GM12891 (cell line): ENCODE results near the gene MYMX.

Source experiments
- DNase-seq: peaks from one replicate; pipeline ENCODE4 v3.0.0; 2011; ENCODE audit warnings: low spot score; ENCODE audit not compliant: insufficient read length
- FAIRE-seq: peaks from 2 replicates; lab custom pipeline; 2011; peaks lifted over from hg19 to GRCh38; lab: Jason Lieb, UNC
- PAX5 ChIP-seq: IDR thresholded peaks from 2 replicates; pipeline ENCODE4 v1.6.1; 2011; ENCODE audit warnings: low read length, moderate library complexity, mild to moderate bottlenecking; ENCODE audit not compliant: insufficient read depth, severe bottlenecking
- POLR2A ChIP-seq: IDR thresholded peaks from 2 replicates; pipeline ENCODE4 v1.6.1; 2011; ENCODE audit warnings: low read depth, low read length, control low read depth
- POLR2AphosphoS5 ChIP-seq: IDR thresholded peaks from 2 replicates; pipeline ENCODE4 v1.6.1; 2011; ENCODE audit warnings: low read depth, low read length, control low read depth
- POU2F2 ChIP-seq: IDR thresholded peaks from 2 replicates; pipeline ENCODE4 v1.6.1; 2011; ENCODE audit warnings: low read depth, mild to moderate bottlenecking, control low read depth, low read length, moderate library complexity
- SPI1 ChIP-seq: IDR thresholded peaks from 2 replicates; pipeline ENCODE4 v1.6.1; 2011; ENCODE audit warnings: low read depth, low read length, control low read depth
- TAF1 ChIP-seq: IDR thresholded peaks from 2 replicates; pipeline ENCODE4 v1.6.1; 2011; ENCODE audit warnings: low read depth, low read length, control low read depth

The MYMX gene

DNA sequence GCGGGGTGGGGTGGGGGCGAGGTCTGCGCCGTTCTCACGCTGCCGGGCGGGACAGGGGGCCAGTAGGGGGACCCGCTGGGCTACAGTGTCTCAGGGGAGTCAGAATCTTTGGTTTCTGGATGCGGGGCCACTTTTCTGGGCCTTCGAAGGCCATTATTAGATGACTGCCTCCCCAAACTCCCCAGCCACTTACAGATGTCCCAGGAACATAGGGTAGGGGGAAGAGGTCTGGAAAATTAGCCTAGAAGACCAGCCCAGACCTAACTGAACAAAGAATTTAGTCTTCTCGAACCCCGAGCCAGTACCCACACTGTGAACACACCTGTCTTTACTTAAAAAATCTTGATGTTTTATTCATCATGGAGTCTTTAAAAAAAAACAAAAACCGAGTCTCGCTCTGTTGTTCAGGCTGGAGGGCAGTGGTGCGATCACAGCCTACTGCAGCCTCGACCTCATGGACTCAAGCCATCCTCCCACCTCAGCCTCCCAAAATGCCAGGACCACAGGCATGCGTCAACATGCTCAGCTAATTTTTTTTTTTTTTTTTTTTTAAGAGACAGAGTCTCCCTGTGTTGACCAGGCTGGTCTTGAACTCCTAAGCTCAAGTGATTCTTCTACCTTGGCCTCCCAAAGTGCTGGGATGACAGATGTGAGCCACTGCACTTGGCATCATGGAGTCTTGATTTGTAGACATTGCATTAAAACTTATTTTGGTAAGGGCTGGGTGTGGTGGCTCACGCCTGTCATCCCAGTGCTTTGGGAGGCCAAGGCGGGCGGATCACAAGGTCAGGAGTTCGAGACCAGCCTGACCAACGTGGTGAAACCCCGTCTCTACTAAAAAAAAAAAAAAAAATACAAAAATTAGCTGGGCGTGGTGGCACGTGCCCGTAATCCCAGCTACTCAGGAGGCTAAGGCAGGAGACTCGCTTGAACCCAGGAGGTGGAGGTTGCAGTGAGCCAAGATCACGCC lies 3.4 kb downstream of the MYMX start:
- no peak for TF ChIP-seq SPI1
- no peak for DNase-seq
- no peak for FAIRE-seq

DNA sequence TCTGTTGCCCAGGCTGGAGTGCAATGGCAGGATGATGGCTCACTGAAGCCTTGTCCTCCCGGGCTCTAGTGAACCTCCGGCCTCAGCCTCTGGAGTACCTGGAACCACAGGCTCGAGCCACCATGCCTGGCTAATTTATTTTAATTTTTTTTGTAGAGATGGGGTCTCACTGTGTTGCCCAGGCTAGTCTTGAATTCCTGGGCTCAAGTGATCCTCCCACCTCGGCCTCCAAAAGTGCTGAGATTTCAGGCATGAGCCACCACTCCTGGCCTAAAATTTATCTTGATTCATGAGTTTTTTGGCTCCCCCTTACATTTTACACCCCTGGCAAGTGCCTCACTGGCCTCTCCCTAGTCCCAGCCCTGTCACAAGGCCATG lies 4.2 kb downstream of the MYMX start:
- FAIRE-seq (no peak), DNase-seq (no peak)
- no peak for TF ChIP-seq TAF1
- TF ChIP-seq POLR2A = no peak
- no peak for TF ChIP-seq SPI1
- no peak for TF ChIP-seq POU2F2
- TF ChIP-seq POLR2AphosphoS5 = no peak

DNA sequence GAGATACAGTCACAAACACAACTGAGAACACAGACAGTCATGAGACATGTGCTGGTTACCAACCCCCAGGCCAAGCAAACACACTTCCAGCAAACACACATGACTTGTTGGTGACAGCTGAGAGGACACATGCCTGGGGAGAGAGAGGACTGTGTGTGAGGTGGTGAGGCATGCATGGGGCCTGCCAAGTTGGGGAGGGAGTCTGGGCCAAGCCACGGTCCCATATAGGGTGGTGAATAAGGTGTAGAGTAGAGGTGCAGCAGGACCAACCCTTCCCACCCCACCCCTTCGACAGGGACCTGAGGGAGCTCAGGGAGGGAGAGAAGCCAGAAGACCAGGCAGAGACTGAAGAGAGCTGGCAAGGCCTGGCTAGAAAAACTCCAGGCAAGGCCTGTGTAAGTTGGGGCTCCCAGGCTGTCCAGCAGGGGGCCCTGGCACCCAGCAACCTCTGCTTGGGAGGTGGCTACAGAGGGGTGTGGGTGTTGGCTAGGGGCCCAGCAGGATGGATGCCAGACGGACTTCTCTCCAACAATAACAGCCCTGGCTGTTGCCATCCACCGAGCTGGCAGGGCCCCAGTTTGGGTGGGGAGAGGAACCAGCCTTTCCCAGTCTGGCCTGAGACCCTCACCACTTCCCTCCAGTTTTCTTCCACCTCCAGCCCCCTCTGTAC lies 4.7 kb downstream of the MYMX start:
- FAIRE-seq (peak; percentile 59), DNase-seq (peak; percentile 75)
- 0 out of 2 replicates have a peak, but pooled peaks have one; percentile 18 for TF ChIP-seq POU2F2
- TF ChIP-seq POLR2AphosphoS5 = no peak

DNA sequence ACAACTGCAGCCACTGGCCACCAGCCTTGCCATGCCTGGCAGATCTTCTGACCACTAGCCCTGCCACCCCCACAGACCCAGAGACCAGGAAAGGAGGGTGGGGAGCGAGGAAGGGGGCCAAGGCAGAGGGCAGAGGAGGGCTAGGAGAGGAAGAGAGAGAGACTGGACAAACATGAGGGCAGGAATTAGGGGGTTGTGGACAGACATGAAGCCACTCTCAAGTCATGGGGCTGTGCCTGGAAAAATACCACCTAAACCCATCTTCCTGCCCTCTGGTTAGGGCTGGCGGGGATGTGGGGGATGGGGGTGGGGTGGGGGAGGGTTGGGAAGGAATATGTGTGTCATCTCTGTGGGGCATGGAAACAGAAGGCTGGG lies 5.2 kb downstream of the MYMX start:
- DNase-seq (no peak), FAIRE-seq (no peak)
- TF ChIP-seq PAX5 (no peak), POU2F2 (no peak), POLR2AphosphoS5 (no peak), POLR2A (no peak), TAF1 (no peak)

DNA sequence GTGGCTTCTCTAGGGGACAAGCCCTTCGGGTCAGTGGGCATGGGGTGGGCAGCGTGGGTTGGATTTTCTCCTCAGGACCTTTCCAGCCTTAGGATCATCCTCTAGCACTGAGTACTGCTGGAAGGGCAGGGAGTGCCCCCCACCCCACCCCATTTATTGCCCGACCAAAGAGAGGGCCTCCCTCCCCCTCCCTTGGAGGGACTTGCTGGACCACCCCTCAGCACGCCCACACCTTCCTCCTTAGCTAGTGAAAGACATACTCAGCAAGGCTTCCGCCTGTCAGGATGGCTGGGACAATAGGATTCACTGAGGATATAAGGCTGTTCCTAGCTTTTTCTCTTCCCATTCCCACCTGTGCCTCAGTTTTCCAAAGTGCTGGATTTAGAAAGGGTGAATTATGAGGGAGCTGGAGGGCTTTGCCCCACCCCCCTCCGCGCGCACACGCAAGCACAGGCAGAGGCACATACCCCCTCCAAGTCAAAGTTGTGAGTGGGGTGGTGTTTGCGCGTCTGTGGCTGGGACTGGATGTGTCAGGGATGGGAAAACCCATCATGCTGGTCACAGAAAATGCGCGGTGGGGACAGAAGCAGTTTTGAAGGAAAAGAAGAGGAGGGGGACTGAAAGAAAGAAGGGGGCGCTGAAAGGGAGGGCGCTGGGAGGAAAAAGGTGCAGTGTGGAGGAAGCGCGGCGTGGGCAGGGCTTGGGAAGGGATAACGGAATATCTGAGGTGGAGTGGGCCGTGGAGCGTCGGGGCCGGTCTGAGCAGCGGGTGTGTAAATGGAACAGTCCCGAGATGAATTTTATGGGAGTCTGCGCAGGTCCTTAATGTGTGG lies 6.0 kb downstream of the MYMX start:
- TF ChIP-seq SPI1 (no peak), POLR2AphosphoS5 (no peak), TAF1 (no peak), PAX5 (no peak), POLR2A (no peak), POU2F2 (no peak)
- FAIRE-seq (no peak), DNase-seq (no peak)

DNA sequence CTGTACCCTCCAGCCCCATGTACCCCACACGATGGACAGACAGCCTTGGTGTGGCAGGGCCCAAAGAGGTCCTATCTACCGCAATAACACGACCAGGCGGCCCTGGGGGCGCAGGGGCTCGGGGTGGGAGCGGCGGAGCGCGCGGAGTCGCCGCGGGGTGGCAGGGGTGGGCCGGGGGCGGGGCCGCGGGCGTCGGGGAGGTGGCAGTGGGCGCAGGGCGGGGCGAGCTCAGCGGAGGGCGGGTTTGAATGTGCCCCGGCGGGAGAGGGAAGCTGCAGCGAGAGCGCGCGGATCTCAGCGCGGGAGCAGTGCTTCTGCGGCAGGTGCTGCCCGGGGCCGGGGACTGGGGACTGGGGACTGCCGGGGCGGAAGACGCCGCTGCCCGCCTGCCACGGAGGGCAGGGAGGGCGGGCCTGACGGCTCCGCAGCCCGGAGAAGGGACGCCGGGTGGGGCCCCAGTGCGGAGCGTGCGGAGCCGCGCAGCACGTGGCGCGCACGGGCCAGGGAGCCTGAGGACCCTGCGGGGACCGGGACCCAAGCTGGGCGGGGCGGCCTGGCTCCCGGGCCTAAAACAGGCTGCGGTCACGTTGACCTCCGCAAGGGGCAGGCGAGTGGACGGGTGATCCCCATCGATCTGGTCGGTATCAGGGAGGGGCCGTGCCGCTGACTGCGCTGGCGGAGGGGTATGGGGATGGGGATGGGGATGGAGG lies 6.7 kb downstream of the MYMX start, which contains the start of gene SLC29A1:
TSS of gene SLC29A1 (plus strand) at position 277 of the 710 bp plus-strand sequence. CDS start 3,719 bp downstream, outside the sequence.
- FAIRE-seq (peak; percentile 87), DNase-seq (peak; percentile 90)
- TF ChIP-seq POLR2A (no peak), PAX5 (no peak), POLR2AphosphoS5 (no peak), POU2F2 (no peak), SPI1 (no peak), TAF1 (no peak)

DNA sequence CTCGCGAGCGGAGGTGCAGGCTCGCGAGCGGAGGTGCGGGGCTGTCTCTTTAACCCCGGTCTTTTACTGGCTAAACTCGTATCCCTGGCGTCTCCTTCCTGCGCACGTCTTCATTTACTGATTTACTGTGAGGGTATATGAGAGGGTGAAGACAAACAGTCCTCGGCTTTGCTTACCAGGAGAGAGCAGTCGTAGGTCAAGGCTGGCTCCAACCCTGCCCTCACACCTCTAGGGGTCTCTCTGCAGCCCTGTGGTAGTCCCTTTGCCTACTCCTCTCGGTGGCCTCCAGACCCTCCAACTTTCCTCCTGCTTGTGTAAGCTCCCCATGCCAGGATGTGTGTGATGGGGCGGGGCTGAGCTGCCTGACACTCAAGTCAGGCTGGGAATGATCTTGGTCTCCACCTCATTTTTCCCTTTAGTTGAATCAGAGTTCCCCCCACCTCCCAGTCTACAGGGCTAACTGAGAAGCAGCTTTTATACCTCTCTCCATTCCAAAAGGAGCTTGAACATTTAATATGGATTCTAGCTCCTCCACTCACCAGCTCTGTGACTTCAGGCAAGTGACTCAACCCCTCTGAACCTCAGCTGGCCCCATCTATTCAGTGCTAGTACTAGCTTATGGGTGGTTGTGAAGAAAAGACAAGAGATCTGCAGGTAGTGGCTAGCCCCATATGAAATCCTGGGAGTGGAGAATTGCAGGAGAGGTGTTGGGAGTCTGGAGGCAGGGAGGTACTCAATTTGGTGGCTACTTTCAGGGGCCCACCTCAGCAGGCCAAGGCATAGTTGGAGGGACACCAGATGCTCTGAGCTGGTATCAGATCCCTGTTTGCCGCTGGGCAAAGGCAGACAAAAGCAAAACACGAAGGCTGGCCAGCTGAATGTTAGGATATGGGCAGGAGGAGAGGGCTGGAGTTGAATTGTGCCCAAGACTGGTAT lies 7.6 kb downstream of the MYMX start:
- DNase-seq (no peak), FAIRE-seq (peak; percentile 56)
- TF ChIP-seq PAX5 (no peak), POLR2A (no peak), SPI1 (no peak), TAF1 (no peak)

DNA sequence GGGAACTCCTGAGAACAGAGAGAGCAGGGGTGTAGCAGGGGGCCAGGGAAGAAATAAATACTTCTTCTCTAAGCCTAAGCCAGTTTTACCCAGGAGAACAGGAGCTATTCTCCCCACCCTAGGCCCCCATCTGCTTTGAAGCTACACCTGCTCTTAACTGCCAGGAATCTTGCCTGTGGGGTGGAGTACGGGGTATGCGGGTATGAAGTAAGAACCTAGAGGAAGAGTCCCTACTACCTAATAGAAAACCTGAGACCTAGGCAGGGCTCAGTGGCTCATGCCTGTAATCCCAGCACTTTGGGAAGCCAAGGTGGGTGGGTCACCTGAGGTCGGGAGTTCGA lies 8.2 kb downstream of the MYMX start:
- no peak for FAIRE-seq
- no peak for TF ChIP-seq SPI1
- no peak for TF ChIP-seq TAF1
- no peak for TF ChIP-seq POLR2AphosphoS5
- TF ChIP-seq PAX5 = no peak
- no peak for TF ChIP-seq POU2F2
- TF ChIP-seq POLR2A = no peak
- no peak for DNase-seq

DNA sequence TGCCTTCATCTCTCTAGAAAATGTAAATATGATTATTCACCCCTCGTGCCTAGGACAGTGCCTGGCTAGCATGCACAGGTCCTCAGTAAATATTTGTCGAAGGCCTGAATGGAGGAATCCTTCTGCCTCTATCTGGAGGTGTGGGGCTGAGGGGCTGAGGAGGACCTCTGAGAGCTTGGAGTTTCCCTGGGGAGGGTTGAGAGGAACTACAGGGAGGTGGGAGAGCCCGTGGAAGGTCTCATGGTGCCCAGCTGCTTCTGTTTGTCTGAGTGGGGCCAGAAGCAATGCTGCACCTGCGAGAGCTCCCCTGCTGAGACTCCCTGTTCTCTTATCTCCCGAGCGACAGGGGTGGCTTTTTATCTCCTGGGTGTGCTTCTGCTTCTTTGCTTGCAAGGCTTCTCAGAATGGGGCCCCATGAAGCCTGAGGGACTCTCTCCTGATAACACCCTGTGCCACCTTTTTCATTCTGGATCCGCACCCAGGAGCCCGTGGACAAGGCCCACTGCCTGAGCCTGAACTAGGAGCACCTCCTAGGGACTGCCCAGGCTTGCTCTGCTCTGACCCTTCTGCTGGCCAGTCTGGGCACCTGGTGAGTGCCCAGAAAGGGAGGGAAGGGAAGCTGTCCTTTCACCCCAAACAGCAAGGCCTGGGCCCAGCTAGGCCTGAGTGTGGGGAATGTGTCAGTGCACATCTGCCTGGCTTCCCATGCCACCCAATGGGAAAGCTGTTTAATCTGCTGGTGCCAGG lies 9.0 kb downstream of the MYMX start:
- DNase-seq (no peak), FAIRE-seq (no peak)
- no peak for TF ChIP-seq POLR2A
- TF ChIP-seq POU2F2 = no peak
- no peak for TF ChIP-seq POLR2AphosphoS5
- no peak for TF ChIP-seq TAF1
- no peak for TF ChIP-seq PAX5
- TF ChIP-seq SPI1 = no peak
